ENCODE measurements around the gene BMPR1B.

BMPR1B gene

DNA sequence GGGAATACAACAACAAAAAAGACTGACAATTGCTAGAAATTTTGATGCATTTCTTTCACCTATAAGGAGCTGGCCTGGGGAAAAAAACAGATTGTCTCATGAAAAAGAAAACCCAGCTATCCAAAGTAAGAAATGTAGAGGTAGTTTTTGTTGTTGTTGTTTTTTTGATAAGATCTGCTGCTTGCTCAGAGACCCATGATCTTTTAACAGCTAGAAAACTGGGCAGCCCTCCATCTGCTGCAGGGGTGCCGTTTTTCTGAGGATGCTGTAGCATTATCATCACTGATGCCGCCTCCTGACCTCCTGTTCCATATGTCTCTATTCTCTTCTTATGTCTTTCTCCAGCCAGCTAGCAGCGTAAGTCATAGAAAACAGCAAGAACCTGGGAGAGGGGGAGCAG lies 98.3 kb downstream of the BMPR1B start:
- TF ChIP-seq, protein P1, sequence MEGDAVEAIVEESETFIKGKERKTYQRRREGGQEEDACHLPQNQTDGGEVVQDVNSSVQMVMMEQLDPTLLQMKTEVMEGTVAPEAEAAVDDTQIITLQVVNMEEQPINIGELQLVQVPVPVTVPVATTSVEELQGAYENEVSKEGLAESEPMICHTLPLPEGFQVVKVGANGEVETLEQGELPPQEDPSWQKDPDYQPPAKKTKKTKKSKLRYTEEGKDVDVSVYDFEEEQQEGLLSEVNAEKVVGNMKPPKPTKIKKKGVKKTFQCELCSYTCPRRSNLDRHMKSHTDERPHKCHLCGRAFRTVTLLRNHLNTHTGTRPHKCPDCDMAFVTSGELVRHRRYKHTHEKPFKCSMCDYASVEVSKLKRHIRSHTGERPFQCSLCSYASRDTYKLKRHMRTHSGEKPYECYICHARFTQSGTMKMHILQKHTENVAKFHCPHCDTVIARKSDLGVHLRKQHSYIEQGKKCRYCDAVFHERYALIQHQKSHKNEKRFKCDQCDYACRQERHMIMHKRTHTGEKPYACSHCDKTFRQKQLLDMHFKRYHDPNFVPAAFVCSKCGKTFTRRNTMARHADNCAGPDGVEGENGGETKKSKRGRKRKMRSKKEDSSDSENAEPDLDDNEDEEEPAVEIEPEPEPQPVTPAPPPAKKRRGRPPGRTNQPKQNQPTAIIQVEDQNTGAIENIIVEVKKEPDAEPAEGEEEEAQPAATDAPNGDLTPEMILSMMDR (IDR thresholded peaks at IDR 0.05; ENCODE audit: low read depth, low read length) = no peak
- no peak overlapping the region for H3K4me3 ChIP-seq (replicated peaks in 1 of 2; ENCODE audit: low read depth in 2 of 2, low read length in 2 of 2)
- DNase-seq (ENCODE audit: low read depth in 2 of 2) = no peak

DNA sequence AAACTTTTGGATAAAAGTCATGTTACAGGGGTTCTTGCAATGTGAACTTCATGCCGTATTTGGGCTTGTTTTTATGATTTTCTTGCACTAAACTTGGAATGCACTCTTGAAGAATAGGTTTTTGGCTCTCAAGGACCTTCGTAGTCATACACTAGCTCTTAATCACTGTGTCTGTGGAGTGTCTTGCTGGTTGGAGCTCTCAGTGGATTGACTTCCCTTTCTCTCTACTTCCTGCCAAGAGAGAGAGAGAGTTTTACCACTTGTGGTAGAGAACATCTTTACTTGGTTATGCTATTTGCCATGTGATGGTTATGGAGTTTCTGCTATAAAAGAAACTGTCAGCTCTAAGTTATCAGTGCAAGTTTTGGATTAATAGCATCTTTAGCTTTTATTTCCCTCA lies 112.4 kb downstream of the BMPR1B start:
- TF ChIP-seq, protein P1 (IDR thresholded peaks at IDR 0.05; ENCODE audit: low read depth, low read length) = no peak
- no peak overlapping the region for H3K4me3 ChIP-seq (replicated peaks in 1 of 2; ENCODE audit: low read depth in 2 of 2, low read length in 2 of 2)
- DNase-seq (ENCODE audit: low read depth in 2 of 2) = no peak

DNA sequence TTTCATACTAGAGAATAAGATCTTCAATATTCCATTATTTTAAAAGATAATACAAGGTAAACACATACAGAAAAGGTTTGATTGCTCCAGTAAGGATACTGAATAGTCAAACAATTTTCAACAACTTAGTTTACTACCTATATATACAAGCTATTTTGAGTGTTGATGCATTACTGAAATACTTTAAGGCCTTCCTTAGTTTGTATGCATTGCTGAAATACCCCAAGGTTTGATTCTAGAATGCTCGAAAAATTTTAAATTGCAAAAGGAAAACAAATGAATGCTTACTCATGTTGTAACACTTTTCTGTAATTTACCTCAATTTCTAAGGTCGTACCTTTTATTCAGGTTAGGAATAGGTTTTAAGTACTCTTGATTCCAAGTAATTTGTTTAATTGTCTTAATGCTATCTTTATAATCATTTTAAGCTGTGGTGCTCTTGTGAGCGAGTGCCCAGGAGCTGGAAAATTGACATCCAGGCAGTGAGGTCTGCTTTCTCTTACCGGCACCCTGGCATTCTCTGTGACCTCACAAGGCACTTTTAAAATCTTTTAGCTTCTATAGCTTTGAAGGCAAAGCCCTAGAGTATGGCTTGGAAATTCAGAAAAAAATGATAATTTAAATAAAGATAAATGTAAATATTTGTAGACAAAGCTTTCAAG lies 114.0 kb downstream of the BMPR1B start:
- TF ChIP-seq, protein P1 (IDR thresholded peaks at IDR 0.05; ENCODE audit: low read depth, low read length) = no peak
- H3K4me3 ChIP-seq (replicated peaks in 1 of 2; ENCODE audit: low read depth in 2 of 2, low read length in 2 of 2) = no peak overlapping the region
- DNase-seq (ENCODE audit: low read depth in 2 of 2) = peak in 1 of 2 donors; percentile 12

DNA sequence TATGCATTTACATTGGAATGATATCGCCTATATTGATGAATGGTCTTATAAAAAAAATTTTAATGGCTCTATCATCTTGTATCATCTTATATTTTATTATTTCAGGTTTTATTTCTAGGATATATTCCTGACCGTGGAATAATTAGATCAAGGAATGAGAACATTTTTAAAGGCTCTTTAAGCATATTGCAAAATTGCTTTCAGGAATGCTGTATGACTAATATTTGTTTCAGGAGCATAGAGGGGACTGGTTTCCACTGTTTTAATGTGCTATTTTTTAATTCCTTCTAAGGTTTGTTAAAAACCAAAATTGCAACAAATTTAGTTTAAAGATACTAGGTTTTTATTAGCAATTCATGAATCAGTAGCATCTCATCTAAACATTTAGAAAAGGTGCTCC lies 120.2 kb downstream of the BMPR1B start:
- DNase-seq (ENCODE audit: low read depth in 2 of 2) = peak; percentile 46 to 63
- no peak overlapping the region for H3K4me3 ChIP-seq (replicated peaks in 1 of 2; ENCODE audit: low read depth in 2 of 2, low read length in 2 of 2)
- TF ChIP-seq, protein P1 (IDR thresholded peaks at IDR 0.05; ENCODE audit: low read depth, low read length) = no peak

DNA sequence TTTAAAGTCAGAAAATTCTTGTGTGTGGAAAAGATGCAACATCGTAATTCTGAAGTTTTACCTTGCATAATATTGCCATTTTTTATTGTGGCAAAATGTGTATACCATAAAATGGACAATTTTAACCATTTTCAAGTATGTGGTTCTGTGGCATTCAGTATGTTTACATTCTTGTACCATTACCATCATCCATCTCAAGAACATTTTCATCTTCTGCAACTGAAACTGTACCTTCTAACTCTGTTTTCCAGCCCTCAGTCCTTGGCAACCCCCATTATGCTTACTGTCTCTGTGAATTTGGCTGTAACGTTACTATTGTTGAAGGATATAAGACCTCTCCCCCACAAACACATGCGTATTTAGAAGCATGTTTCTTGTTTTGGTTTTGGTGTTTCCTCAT lies 123.2 kb downstream of the BMPR1B start:
- DNase-seq (ENCODE audit: low read depth in 2 of 2) = no peak
- TF ChIP-seq, protein P1 (IDR thresholded peaks at IDR 0.05; ENCODE audit: low read depth, low read length) = no peak
- no peak overlapping the region for H3K4me3 ChIP-seq (replicated peaks in 1 of 2; ENCODE audit: low read depth in 2 of 2, low read length in 2 of 2)

DNA sequence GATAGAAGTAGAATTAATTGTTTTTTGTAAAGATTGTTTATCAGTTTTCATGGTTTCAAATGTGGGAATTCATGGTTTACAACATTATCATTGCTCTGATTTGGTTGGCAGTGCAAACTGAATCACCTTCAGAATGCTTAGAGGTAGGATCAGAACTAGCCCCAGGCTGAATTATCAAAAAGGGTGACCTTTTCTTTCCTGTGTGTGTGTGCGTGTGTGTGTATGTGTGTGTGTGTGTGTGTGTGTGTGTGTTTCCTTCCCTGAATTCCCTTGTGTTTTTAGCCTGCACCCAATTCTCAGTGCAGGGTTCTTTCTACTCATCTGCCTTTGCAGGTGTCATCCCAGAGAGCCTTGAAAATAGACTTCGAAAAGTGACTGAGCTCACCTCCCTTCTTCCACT lies 125.0 kb downstream of the BMPR1B start:
- no peak overlapping the region for H3K4me3 ChIP-seq (replicated peaks in 1 of 2; ENCODE audit: low read depth in 2 of 2, low read length in 2 of 2)
- TF ChIP-seq, protein P1 (IDR thresholded peaks at IDR 0.05; ENCODE audit: low read depth, low read length) = no peak
- no peak for DNase-seq (ENCODE audit: low read depth in 2 of 2)

DNA sequence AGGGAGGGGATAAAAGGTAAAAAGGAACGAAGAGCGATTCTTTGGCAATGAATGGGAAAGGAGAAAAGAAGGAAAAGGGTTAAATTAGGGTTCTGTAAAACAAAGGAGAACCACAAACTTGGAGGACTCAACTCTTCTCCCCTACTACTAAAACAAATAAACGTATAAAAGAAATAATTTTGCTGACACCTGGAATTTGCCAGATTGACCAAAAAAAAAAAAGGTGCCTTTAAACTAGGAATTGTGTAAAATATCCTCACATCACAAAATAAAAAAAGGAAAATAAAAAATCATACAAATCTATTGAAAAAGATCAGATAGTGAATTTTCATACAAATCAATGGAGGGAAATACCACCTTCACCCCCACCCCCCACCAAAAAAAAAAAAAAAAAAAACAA lies 129.3 kb downstream of the BMPR1B start:
- TF ChIP-seq, protein P1 (IDR thresholded peaks at IDR 0.05; ENCODE audit: low read depth, low read length) = no peak
- no peak overlapping the region for H3K4me3 ChIP-seq (replicated peaks in 1 of 2; ENCODE audit: low read depth in 2 of 2, low read length in 2 of 2)
- no peak for DNase-seq (ENCODE audit: low read depth in 2 of 2)

Measured in cardiac fibroblast (primary cell).